CD4-positive, CD25-positive, alpha-beta regulatory T cell (primary cell): ENCODE measurements around the gene UQCR10. TPM values are rescaled to one million over a fixed set of nuclear protein-coding genes. Genes with fewer than 3 reads are reported as not detected.
A peak's percentile ranks its signal among the peaks of the same experiment; 100 is the strongest.

Source experiments
- ATAC-seq, 2 donors: fragments of 150-1000 bp; cut with Tn5 transposase; one replicate each; pipeline ENCODE4 v1.10.0; 2021; ENCODE audit warnings: low read depth in 2 of 2, moderate number of reproducible peaks in 2 of 2, moderate library complexity in 1 of 2
- DNase-seq, 3 donors: peaks; one replicate each; pipeline versions ENCODE4 v3.0.0 to v3.0.0-alpha.2; 2012 to 2022; ENCODE audit warnings: mixed read lengths in 1 of 3
- H3K27ac ChIP-seq: one replicate; pipeline ENCODE4 v1.7.0; 2013; ENCODE audit warnings: mild to moderate bottlenecking, low read length; ENCODE audit not compliant: insufficient read depth, poor library complexity, severe bottlenecking
- H3K27me3 ChIP-seq: one replicate; pipeline ENCODE4 v1.7.0; 2013; ENCODE audit warnings: low read length; ENCODE audit not compliant: control insufficient read depth, insufficient read depth
- H3K36me3 ChIP-seq: one replicate; pipeline ENCODE4 v1.7.0; 2013; ENCODE audit warnings: mild to moderate bottlenecking, low read length, moderate library complexity; ENCODE audit not compliant: control insufficient read depth, insufficient read depth
- H3K4me1 ChIP-seq: 2 replicates; pipeline ENCODE4 v1.7.0; 2013; ENCODE audit warnings: mild to moderate bottlenecking, low read length; ENCODE audit not compliant: insufficient read depth, control insufficient read depth, poor library complexity, severe bottlenecking
- H3K4me3 ChIP-seq: one replicate; pipeline ENCODE4 v1.7.0; 2013; ENCODE audit warnings: low read depth, mild to moderate bottlenecking, low read length, moderate library complexity
- H3K9me3 ChIP-seq, 2 experiments: 1 replicate in 1 of 2; 2 replicates in 1 of 2; pipeline ENCODE4 v1.7.0; 2013; ENCODE audit warnings: low read length in 2 of 2, mild to moderate bottlenecking in 1 of 2, moderate library complexity in 1 of 2; ENCODE audit not compliant: control insufficient read depth in 2 of 2
- H3K27ac Mint-ChIP-seq, 3 donors: one replicate each; pipeline ENCODE4 v1.8.0; 2020 to 2022; ENCODE audit warnings: mild to moderate bottlenecking in 3 of 3, mixed read lengths in 3 of 3, moderate library complexity in 2 of 3
- H3K27me3 Mint-ChIP-seq: one replicate; pipeline ENCODE4 v1.8.0; 2022; ENCODE audit warnings: mild to moderate bottlenecking, mixed read lengths
- H3K36me3 Mint-ChIP-seq: one replicate; pipeline ENCODE4 v1.8.0; 2020; ENCODE audit warnings: mixed read lengths
- H3K4me1 Mint-ChIP-seq, 4 donors: one replicate each; pipeline ENCODE4 v1.8.0; 2020 to 2022; ENCODE audit warnings: mixed read lengths in 4 of 4, mild to moderate bottlenecking in 1 of 4
- H3K4me3 Mint-ChIP-seq, 4 donors: one replicate each; pipeline ENCODE4 v1.8.0; 2020 to 2022; ENCODE audit warnings: mild to moderate bottlenecking in 4 of 4, mixed read lengths in 4 of 4, moderate library complexity in 3 of 4
- H3K9me3 Mint-ChIP-seq, 7 donors: one replicate each; pipeline ENCODE4 v1.8.0; 2020 to 2022; ENCODE audit warnings: mixed read lengths in 7 of 7, mild to moderate bottlenecking in 3 of 7, moderate library complexity in 2 of 7
- polyA plus RNA-seq, 4 donors: library from polyadenylated mRNA; unstranded; fragments of 300-500 nt; fragmentation: Illumina TruSeq; gene quantifications; one replicate each; pipeline ENCODE4 v1.2.3, GENCODE V29; 2021
- total RNA-seq: library from RNA; stranded (reverse); gene quantifications from one replicate; pipeline ENCODE4 v1.2.3, GENCODE V29; 2022

The UQCR10 gene
- total RNA-seq = 49.0 TPM
- 100 to 1,000 TPM; 296 to 420 (median 350) TPM for polyA plus RNA-seq

- Histone ChIP-seq H3K27ac (peak within 1 kb of the TSS; percentile 86), H3K9me3 (no peaks in the 10 kb centered on the region), H3K4me1 (peaks cover 17% of the 10 kb centered on the region), H3K4me3 (peak within 1 kb of the TSS; percentile 95), H3K27me3 (no peaks in the 10 kb centered on the region), H3K36me3 (peaks cover 17% of the 10 kb centered on the region)
- H3K27ac Mint-ChIP-seq = peak within 1 kb of the TSS; percentile 96 to 99 (median 99)
- peaks cover 0 to 2% (median 0%) of the 10 kb centered on the region in 7 donors for H3K9me3 Mint-ChIP-seq
- DNase-seq (peak; percentile 91 to 95 (median 94)), ATAC-seq (peak; percentile 76 to 80)
- peak within 1 kb of the TSS; percentile 95 to 99 (median 99) for H3K4me3 Mint-ChIP-seq
- no peaks in the 10 kb centered on the region for H3K27me3 Mint-ChIP-seq
- peaks cover 3 to 51% (median 35%) of the 10 kb centered on the region in 4 donors for H3K4me1 Mint-ChIP-seq
- peaks cover 16% of the 10 kb centered on the region for H3K36me3 Mint-ChIP-seq
Measured at GRCh38 chr22:29767171-29768051, at the start of gene UQCR10. UQCR10 (plus strand) TSS chr22:29767369; CDS start chr22:29767399, 30 bp downstream.

- ATAC-seq = no peak
- H3K9me3 Mint-ChIP-seq = peaks cover 0 to 2% (median 0%) of the 10 kb centered on the region in 7 donors
- Histone ChIP-seq H3K27me3 (peaks cover 3% of the 10 kb centered on the region), H3K9me3 (no peaks in the 10 kb centered on the region), H3K4me1 (peaks cover 5% of the 10 kb centered on the region), H3K4me3 (no peak overlapping the region), H3K36me3 (no peaks in the 10 kb centered on the region), H3K27ac (no peak overlapping the region)
- H3K4me1 Mint-ChIP-seq = peaks cover 0 to 12% (median 0%) of the 10 kb centered on the region in 4 donors
- no peak for DNase-seq
- no peaks in the 10 kb centered on the region for H3K36me3 Mint-ChIP-seq
- H3K4me3 Mint-ChIP-seq = no peak overlapping the region
- no peak overlapping the region for H3K27ac Mint-ChIP-seq
- peaks cover 57% of the 10 kb centered on the region for H3K27me3 Mint-ChIP-seq
Measured at GRCh38 chr22:29717789-29718188, 49.4 kb upstream of the UQCR10 start.

GRCh38 chr22:29718949-29719898, 47.9 kb upstream of the UQCR10 start:
- peak overlapping the region in 2 of 4 donors; percentile 21 to 33 for H3K4me3 Mint-ChIP-seq
- no peak for DNase-seq

GRCh38 chr22:29719899-29720645, 47.1 kb upstream of the UQCR10 start, which contains the start of gene CABP7:
CABP7 (plus strand) TSS chr22:29720003; CDS start chr22:29720425, 422 bp downstream.
- peaks cover 3% of the 10 kb centered on the region for H3K27me3 ChIP-seq
- Mint-ChIP-seq H3K4me1 (peaks cover 0 to 12% (median 0%) of the 10 kb centered on the region in 4 donors), H3K4me3 (peak within 1 kb of the TSS in 2 of 4 donors; percentile 21 to 33), H3K36me3 (no peaks in the 10 kb centered on the region), H3K27ac (no peak within 1 kb of the TSS), H3K9me3 (no peaks in the 10 kb centered on the region), H3K27me3 (peaks cover 67% of the 10 kb centered on the region)
- H3K36me3 ChIP-seq = no peaks in the 10 kb centered on the region
- H3K27ac ChIP-seq = no peak within 1 kb of the TSS
- DNase-seq = no peak
- peaks cover 5% of the 10 kb centered on the region for H3K4me1 ChIP-seq
- ATAC-seq = no peak
- H3K9me3 ChIP-seq = no peaks in the 10 kb centered on the region
- H3K4me3 ChIP-seq = no peak within 1 kb of the TSS

More at GRCh38 chr22:29718949-29719898, 47.9 kb upstream of the UQCR10 start:
- Histone ChIP-seq H3K4me1 (peaks cover 5% of the 10 kb centered on the region), H3K36me3 (no peaks in the 10 kb centered on the region), H3K4me3 (no peak overlapping the region), H3K27ac (no peak overlapping the region), H3K9me3 (no peaks in the 10 kb centered on the region), H3K27me3 (peaks cover 3% of the 10 kb centered on the region)
- H3K27me3 Mint-ChIP-seq = peaks cover 72% of the 10 kb centered on the region
- no peaks in the 10 kb centered on the region for H3K36me3 Mint-ChIP-seq
- H3K9me3 Mint-ChIP-seq = peaks cover 0 to 2% (median 0%) of the 10 kb centered on the region in 7 donors
- H3K4me1 Mint-ChIP-seq = peaks cover 0 to 12% (median 0%) of the 10 kb centered on the region in 4 donors
- ATAC-seq = no peak
- H3K27ac Mint-ChIP-seq = no peak overlapping the region

GRCh38 chr22:29720811-29721323, 46.3 kb upstream of the UQCR10 start:
- Histone ChIP-seq H3K27me3 (peaks cover 3% of the 10 kb centered on the region), H3K27ac (no peak overlapping the region), H3K36me3 (no peaks in the 10 kb centered on the region), H3K9me3 (no peaks in the 10 kb centered on the region), H3K4me1 (peaks cover 5% of the 10 kb centered on the region), H3K4me3 (no peak overlapping the region)
- H3K27me3 Mint-ChIP-seq = peaks cover 62% of the 10 kb centered on the region
- ATAC-seq (no peak), DNase-seq (no peak)
- no peak overlapping the region for H3K27ac Mint-ChIP-seq
- H3K9me3 Mint-ChIP-seq = no peaks in the 10 kb centered on the region
- no peaks in the 10 kb centered on the region for H3K36me3 Mint-ChIP-seq
- peaks cover 0 to 12% (median 0%) of the 10 kb centered on the region in 4 donors for H3K4me1 Mint-ChIP-seq
- no peak overlapping the region for H3K4me3 Mint-ChIP-seq

- DNase-seq (no peak), ATAC-seq (no peak)
- H3K4me1 Mint-ChIP-seq = peaks cover 0 to 12% (median 0%) of the 10 kb centered on the region in 4 donors
- H3K9me3 Mint-ChIP-seq = no peaks in the 10 kb centered on the region
- H3K4me3 Mint-ChIP-seq = no peak overlapping the region
- no peak overlapping the region for H3K27ac Mint-ChIP-seq
- peaks cover 5% of the 10 kb centered on the region for H3K4me1 ChIP-seq
- H3K36me3 ChIP-seq = no peaks in the 10 kb centered on the region
- no peaks in the 10 kb centered on the region for H3K9me3 ChIP-seq
- H3K27ac ChIP-seq = no peak overlapping the region
- H3K27me3 ChIP-seq = peaks cover 3% of the 10 kb centered on the region
- H3K27me3 Mint-ChIP-seq = peaks cover 52% of the 10 kb centered on the region
- no peaks in the 10 kb centered on the region for H3K36me3 Mint-ChIP-seq
- no peak overlapping the region for H3K4me3 ChIP-seq
Measured at GRCh38 chr22:29722151-29722550, 45.0 kb upstream of the UQCR10 start.
